ENCODE data around the gene BARX1.
A peak's percentile ranks its signal among the peaks of the same experiment; 100 is the strongest.
"Not testable (repeated sequence)": the region's sequence is repeated elsewhere in the genome, so short reads cannot be mapped to it uniquely, and the experiment has no call there.

Gene BARX1

DNA sequence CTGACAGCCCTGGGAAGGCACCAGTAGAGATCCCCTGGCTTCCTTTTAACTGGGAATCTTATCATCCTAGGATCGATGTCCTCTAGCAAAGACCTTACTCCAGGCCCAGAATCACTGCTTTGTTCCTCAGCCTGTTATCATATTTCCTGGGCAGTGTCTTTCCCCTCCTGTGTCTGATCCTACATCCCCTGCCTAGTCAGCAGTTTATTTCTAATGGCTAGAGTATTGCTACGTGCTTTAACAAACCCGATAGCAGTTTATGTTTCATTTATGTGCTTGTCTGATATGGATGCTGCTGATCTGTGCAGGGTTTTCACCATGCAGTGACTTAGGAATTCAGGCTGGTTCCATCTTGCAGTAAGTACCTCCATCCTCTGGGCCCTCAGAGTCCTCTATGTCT is 20.9 kb upstream of the BARX1 start:
- no peak for DNase-seq (ENCODE audit: extremely low spot score)
- ChIA-PET POLR2A (no interaction called here), CTCF (no interaction called here)
- TF ChIP-seq FOXK2 (IDR thresholded peaks at IDR 0.05) = no peak
- TF ChIP-seq SP1 (IDR thresholded peaks at IDR 0.05) = no peak
- no peak for TF ChIP-seq SUZ12 (IDR thresholded peaks at IDR 0.05)
- no peak for TF ChIP-seq FOXA1 (IDR thresholded peaks at IDR 0.05)
- no peak for TF ChIP-seq ZNF384 (IDR thresholded peaks at IDR 0.05)
- no peak for TF ChIP-seq FOXM1 (IDR thresholded peaks at IDR 0.05; ENCODE audit: borderline replicate concordance)
- no peak for TF ChIP-seq L3MBTL2 (conservative IDR thresholded peaks at IDR 0.05)
- no peak for TF ChIP-seq CTBP1 (IDR thresholded peaks at IDR 0.05; ENCODE audit: borderline replicate concordance)
- TF ChIP-seq HDGF (IDR thresholded peaks at IDR 0.05; ENCODE audit: borderline replicate concordance) = no peak
- no peak for TF ChIP-seq ARNT (IDR thresholded peaks at IDR 0.05)
- no peak for TF ChIP-seq BHLHE40 (IDR thresholded peaks at IDR 0.05; ENCODE audit: borderline replicate concordance)
- TF ChIP-seq, protein P1, sequence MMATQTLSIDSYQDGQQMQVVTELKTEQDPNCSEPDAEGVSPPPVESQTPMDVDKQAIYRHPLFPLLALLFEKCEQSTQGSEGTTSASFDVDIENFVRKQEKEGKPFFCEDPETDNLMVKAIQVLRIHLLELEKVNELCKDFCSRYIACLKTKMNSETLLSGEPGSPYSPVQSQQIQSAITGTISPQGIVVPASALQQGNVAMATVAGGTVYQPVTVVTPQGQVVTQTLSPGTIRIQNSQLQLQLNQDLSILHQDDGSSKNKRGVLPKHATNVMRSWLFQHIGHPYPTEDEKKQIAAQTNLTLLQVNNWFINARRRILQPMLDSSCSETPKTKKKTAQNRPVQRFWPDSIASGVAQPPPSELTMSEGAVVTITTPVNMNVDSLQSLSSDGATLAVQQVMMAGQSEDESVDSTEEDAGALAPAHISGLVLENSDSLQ (IDR thresholded peaks at IDR 0.05) = no peak
- TF ChIP-seq ELF4 (IDR thresholded peaks at IDR 0.05) = no peak
- TF ChIP-seq TARDBP (IDR thresholded peaks at IDR 0.05) = no peak
- TF ChIP-seq LEF1 (IDR thresholded peaks at IDR 0.05; ENCODE audit: borderline replicate concordance) = no peak
- TF ChIP-seq NFRKB (IDR thresholded peaks at IDR 0.05) = no peak

- DNase-seq (ENCODE audit: extremely low spot score) = peak; percentile 1
- CTCF ChIA-PET = no interaction called here
- POLR2A ChIA-PET = no interaction called here
Observed at GRCh38 chr9:93975262-93975661, 20.1 kb upstream of the BARX1 start.

DNA sequence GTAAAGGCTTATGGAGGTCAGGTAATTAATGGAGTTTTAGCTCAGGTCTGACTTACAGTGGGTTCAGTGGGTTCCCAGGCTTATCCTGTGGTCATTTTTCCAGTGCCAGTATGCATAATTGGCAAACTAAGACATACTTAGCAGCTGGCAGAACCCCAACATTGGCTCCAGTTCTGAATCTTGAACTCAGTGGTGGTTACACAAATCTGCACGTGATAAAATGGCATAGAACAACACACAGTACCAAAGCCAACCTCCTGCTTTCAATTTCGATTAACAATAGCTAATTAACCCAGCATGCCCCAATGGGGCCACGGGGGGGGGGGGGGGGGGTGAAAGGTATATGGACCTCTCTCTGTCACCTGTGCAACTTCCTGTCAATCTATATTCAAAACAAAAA is 19.0 kb upstream of the BARX1 start:
- ChIA-PET CTCF (no interaction called here), POLR2A (no interaction called here)
- no peak for DNase-seq (ENCODE audit: extremely low spot score)
- TF ChIP-seq ARNT (IDR thresholded peaks at IDR 0.05) (no peak), LEF1 (IDR thresholded peaks at IDR 0.05; ENCODE audit: borderline replicate concordance) (no peak), FOXM1 (IDR thresholded peaks at IDR 0.05; ENCODE audit: borderline replicate concordance) (no peak), TARDBP (IDR thresholded peaks at IDR 0.05) (no peak), CTBP1 (IDR thresholded peaks at IDR 0.05; ENCODE audit: borderline replicate concordance) (no peak), HDGF (IDR thresholded peaks at IDR 0.05; ENCODE audit: borderline replicate concordance) (no peak), SUZ12 (IDR thresholded peaks at IDR 0.05) (no peak), FOXK2 (IDR thresholded peaks at IDR 0.05) (no peak), BHLHE40 (IDR thresholded peaks at IDR 0.05; ENCODE audit: borderline replicate concordance) (no peak), ELF4 (IDR thresholded peaks at IDR 0.05) (no peak), FOXA1 (IDR thresholded peaks at IDR 0.05) (no peak), SP1 (IDR thresholded peaks at IDR 0.05) (no peak), L3MBTL2 (conservative IDR thresholded peaks at IDR 0.05) (no peak), ZNF384 (IDR thresholded peaks at IDR 0.05) (no peak), NFRKB (IDR thresholded peaks at IDR 0.05) (no peak)
- TF ChIP-seq, protein P1 (IDR thresholded peaks at IDR 0.05) = no peak

More at GRCh38 chr9:93975262-93975661, 20.1 kb upstream of the BARX1 start:
- TF ChIP-seq SUZ12 (IDR thresholded peaks at IDR 0.05) (no peak), FOXA1 (IDR thresholded peaks at IDR 0.05) (no peak), ARNT (IDR thresholded peaks at IDR 0.05) (no peak), NFRKB (IDR thresholded peaks at IDR 0.05) (no peak), LEF1 (IDR thresholded peaks at IDR 0.05; ENCODE audit: borderline replicate concordance) (no peak), SP1 (IDR thresholded peaks at IDR 0.05) (no peak), ZNF384 (IDR thresholded peaks at IDR 0.05) (no peak), HDGF (IDR thresholded peaks at IDR 0.05; ENCODE audit: borderline replicate concordance) (no peak), ELF4 (IDR thresholded peaks at IDR 0.05) (no peak)

GRCh38 chr9:93972655-93973054 is 17.5 kb upstream of the BARX1 start:
- CTCF ChIA-PET; POLR2A ChIA-PET; DNase-seq (ENCODE audit: extremely low spot score): not testable (repeated sequence)

- no peak for DNase-seq (ENCODE audit: extremely low spot score)
- CTCF ChIA-PET = no interaction called here
- TF ChIP-seq NFRKB (IDR thresholded peaks at IDR 0.05) (no peak), BHLHE40 (IDR thresholded peaks at IDR 0.05; ENCODE audit: borderline replicate concordance) (no peak), LEF1 (IDR thresholded peaks at IDR 0.05; ENCODE audit: borderline replicate concordance) (no peak), TARDBP (IDR thresholded peaks at IDR 0.05) (no peak), CTBP1 (IDR thresholded peaks at IDR 0.05; ENCODE audit: borderline replicate concordance) (no peak), FOXM1 (IDR thresholded peaks at IDR 0.05; ENCODE audit: borderline replicate concordance) (no peak), ELF4 (IDR thresholded peaks at IDR 0.05) (no peak), HDGF (IDR thresholded peaks at IDR 0.05; ENCODE audit: borderline replicate concordance) (no peak), FOXK2 (IDR thresholded peaks at IDR 0.05) (no peak), ARNT (IDR thresholded peaks at IDR 0.05) (no peak), FOXA1 (IDR thresholded peaks at IDR 0.05) (no peak), SP1 (IDR thresholded peaks at IDR 0.05) (no peak)
- TF ChIP-seq, protein P1 (IDR thresholded peaks at IDR 0.05) = no peak
- POLR2A ChIA-PET = no interaction called here
Observed at GRCh38 chr9:93969328-93969661, 14.1 kb upstream of the BARX1 start.

DNA sequence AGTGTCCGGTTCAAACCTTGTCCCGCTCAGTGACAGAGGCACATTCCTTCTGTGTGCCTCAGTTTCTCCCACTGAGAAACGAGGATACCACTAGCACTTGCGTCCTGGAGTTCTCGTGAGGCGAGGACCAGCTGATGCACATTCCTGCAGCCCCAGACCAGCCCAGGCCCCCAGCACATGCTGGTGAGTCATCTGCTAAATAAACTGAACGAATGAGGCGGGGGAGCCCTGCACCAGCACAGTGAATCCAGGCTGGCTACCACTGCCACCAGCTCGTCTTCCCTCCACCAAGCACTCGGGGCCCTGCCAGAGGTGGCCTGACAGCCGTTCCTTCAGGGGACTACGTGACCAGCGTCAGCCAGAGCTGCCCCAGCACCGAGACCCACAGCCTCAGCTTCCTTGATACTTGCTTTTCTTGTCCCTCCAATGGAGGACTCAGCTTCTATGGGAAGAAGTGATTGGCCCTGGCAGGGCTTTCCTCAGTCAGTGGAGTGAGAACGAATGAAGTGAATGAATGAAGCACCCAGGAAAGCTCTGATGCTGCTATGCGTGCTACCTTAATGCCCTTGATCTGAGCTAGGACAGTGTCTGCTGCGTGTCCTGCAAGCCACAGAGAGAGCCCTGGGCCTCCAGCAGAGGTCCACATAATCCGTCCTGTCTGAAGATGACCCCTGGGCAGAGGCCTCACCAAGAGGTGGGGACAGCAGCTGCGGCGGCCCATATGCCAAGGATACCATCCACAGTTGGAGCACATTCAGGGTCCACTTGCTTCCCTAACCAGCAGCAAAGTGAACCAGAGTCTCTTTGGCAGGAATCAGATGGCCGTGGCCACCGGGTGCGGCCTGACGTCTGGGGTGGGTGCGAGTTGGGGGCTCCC is 13.5 kb upstream of the BARX1 start:
- TF ChIP-seq SP1 (IDR thresholded peaks at IDR 0.05) = no peak
- CTCF ChIA-PET = interaction anchor here (0.5 to 0.6 kb wide), 2 partner anchors 168 to 838 kb away, joined by 3 read pairs; no protein-coding TSS in a partner anchor
- POLR2A ChIA-PET = no interaction called here
- DNase-seq (ENCODE audit: extremely low spot score) = peak; percentile 6
